HG03571 (cell line): ENCODE results near the gene SRF.

Source experiments
- ATAC-seq: cut with Tn5 transposase; IDR thresholded peaks from one replicate; pipeline ENCODE4 v1.9.1; 2021; ENCODE audit not compliant: unreplicated experiment

SRF gene

DNA sequence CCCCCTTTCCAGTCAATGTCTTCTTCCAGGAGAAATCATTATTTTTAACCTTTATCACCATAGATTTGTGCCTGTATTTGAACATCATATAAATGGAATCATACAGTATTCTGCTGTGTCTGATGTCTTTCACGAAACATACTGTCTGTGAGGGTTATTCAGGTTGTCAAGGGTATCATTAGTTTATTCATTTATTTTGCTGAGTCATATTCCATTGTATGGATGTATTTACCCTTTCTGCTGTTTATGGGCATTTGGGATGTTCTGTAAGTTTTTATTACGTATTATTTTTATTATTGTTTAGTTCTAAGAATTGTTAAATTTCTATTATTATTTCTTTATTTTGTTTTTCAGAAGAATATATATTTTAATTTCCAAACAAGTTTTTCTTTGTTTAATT, 36.2 kb downstream of the SRF start:
- ATAC-seq: no peak

DNA sequence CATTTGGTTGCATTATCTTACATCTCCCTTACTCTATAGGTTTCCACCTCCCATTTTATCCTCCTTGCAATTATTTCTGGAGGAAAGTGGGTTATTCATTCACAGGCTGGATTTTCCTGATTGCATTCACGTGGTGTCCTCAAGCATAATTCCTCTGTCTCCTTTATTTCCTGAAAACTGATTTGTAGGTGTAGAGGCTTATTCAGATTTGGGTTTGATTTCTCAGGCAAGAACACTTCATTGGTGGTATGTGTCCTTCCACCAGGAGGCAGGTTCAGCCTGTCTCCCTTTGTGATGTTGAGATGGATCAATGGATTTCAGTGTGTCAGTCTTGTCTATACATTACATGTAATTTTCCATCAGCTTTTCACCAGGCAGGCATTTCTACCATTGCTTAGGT, 40.9 kb downstream of the SRF start:
- ATAC-seq: no peak

GRCh38 chr6:43213431-43213830, 42.4 kb downstream of the SRF start:
- no peak for ATAC-seq

- no peak for ATAC-seq
These were observed 44.0 kb downstream of the SRF start for GRCh38 chr6:43215066-43215465.

GRCh38 chr6:43216200-43216599, 45.1 kb downstream of the SRF start:
- no peak for ATAC-seq

DNA sequence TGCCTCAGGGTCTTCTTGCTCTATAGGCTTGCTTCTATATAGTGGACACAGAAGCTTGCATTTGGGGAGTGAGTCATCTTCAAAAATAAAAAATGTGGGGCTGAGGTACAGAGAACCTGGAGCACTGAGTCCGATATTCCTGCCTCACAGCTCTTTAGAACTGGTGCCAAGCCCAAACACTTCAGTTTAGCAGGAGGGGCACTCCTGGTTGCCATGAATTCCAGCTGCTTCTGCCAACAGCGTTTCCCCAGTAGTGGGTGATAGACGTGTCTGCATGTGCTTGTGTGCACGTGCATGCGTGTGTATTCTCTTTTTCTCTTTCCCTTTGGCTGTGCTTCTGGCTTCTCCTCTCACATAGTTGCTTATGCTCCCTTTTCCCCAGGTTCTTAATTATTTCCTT, 46.3 kb downstream of the SRF start:
- ATAC-seq: no peak

DNA sequence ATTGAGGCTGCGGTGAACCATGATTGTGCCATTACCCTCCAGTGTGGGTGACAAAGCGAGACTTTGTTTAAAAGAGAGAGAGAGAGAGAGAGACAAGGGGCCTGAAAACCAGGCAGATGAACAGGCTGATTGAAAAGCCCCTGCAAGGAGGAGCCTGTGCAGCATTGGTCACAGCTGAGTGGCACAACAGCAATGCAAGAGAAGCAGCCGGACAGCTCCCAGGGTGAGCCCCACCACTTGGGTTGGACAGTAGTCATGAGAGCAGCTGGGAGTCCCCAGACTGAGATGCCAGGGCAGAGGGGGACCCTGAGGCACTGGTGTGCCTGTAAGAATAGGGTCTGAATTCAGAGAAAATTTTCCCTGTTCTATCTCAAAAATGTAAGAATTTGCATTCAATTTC, 48.0 kb downstream of the SRF start:
- no peak for ATAC-seq

- no peak for ATAC-seq
These were observed 48.7 kb downstream of the SRF start for GRCh38 chr6:43219814-43220213.

DNA sequence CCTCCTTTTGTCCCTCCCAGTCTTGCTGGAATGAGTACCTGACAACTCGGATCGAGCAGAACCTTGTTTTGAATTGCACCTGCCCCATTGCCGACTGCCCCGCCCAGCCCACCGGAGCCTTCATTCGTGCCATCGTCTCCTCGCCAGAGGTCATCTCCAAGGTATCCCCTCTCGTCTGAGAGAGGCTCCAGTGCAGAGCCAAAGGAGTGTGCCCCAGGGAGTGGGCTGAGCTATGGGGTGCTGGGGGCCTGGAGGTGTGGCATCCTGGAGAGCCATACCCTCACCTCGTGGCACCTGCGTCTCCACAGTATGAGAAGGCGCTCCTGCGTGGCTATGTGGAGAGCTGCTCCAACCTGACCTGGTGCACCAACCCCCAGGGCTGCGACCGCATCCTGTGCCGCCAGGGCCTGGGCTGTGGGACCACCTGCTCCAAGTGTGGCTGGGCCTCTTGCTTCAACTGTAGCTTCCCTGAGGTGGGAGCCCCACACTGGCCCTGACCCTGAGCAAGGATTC, 49.4 kb downstream of the SRF start:
- no peak for ATAC-seq

- ATAC-seq: no peak
These were observed 50.2 kb downstream of the SRF start for GRCh38 chr6:43221046-43221972.

DNA sequence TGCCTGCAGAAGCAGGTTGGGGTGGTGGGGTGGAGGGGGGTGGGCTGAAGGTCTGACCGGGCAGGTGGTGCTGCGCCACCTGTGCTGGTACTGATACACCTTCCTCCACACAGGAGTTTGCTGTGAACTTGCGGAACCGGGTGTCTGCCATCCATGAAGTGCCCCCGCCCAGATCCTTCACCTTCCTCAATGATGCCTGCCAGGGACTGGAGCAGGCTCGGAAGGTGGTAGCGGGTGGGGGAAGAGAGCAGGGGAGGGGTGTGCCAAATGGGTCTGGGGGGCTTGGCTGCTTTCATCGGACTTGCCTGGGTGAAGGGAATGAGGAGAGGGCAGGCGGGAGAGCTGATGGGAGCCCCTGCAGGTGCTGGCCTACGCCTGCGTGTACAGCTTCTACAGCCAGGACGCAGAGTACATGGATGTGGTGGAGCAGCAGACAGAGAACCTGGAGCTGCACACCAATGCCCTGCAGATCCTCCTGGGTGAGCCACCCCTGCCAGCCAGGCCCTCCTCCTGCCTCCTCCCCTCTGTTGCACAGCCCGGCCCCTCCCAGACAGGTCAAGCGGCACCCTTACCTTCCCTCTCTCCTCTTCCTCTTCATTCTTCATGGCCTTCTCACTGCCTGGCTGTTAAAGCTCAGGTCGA, 51.5 kb downstream of the SRF start:
- ATAC-seq: no peak

- no peak for ATAC-seq
These were observed 52.1 kb downstream of the SRF start for GRCh38 chr6:43223175-43223574.

GRCh38 chr6:43226192-43226851, 55.3 kb downstream of the SRF start:
- no peak for ATAC-seq

- peak; percentile 63 for ATAC-seq
These were observed 58.1 kb downstream of the SRF start, which contains the start of gene DNPH1 for GRCh38 chr6:43228951-43229802. DNPH1 (minus strand) TSS chr6:43229481; CDS start chr6:43229456, 25 bp downstream.

- no peak for ATAC-seq
These were observed 58.9 kb downstream of the SRF start for GRCh38 chr6:43229803-43230620.

DNA sequence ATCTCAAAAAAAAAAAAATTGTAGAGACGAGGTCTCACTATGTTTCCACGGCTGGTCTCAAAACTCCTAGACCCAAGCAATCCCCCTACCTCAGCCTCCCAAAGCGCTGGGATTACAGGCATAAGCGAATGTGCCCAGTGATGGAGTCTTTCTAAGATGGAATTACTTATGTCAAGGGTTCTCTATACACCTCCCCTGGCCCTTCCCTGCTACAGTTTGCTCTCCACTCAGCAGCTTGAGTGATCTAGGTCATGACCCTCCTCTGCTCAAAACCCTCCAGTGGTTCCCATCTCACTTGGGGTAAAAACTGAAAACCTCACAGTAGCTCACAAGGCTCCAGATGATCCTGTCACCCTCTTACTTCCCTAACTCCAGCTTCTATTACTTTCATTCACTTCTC, 60.0 kb downstream of the SRF start:
- ATAC-seq: no peak
